Measurements from ENCODE around the gene ABLIM3. TPM values are rescaled to one million over a fixed set of nuclear protein-coding genes. Genes with fewer than 3 reads are reported as not detected.

The ABLIM3 gene
- total RNA-seq, 4 donors from 2014 or later, result 4.2 to 6.5 (median 4.7) TPM

GRCh38 chr5:149247726-149248125 lies 106.4 kb downstream of the ABLIM3 start:
- 77% methylated on average over 8 of the region's 8 CpGs; no CpG with 5 or more reads in 1 of the 2 donors for WGBS, 2 donors (ENCODE audit: low coverage in 1 of 2)
- DNase-seq, result no peak
- Histone ChIP-seq H3K36me3 (no peaks in the 10 kb centered on the region), H3K4me3 (no peak overlapping the region), H3K27ac (no peak overlapping the region), H3K27me3 (no peaks in the 10 kb centered on the region), H3K4me1 (no peaks in the 10 kb centered on the region), H3K9me3 (no peaks in the 10 kb centered on the region)
- TF ChIP-seq EP300 (IDR thresholded peaks at IDR 0.05; ENCODE audit: low read depth) (no peak), POLR2AphosphoS5 (IDR thresholded peaks at IDR 0.05) (no peak), POLR2A (IDR thresholded peaks at IDR 0.05) (no peak), CTCF (IDR thresholded peaks at IDR 0.05) (no peak)
- in situ Hi-C loops (cut with MboI; ENCODE audit: low pct_ligation_motif_present in 1 of 4, low pct_unique_long_range_greater_than_20kb in 1 of 4, low sequenced_read_pairs in 3 of 4) (loop anchor here in 2 of 4 donors (25.0 kb wide), 1 partner anchor 110 kb away; the partner anchor contains the start of gene ABLIM3 (in 2 of the 2)), intact Hi-C loops (cut with DNase I; ENCODE audit: low total_unique reads) (no loop called here)

GRCh38 chr5:149251546-149251945 lies 110.3 kb downstream of the ABLIM3 start:
- WGBS, 2 donors (ENCODE audit: low coverage in 1 of 2), result 73 to 80% methylated on average over 1 to 4 of the region's 4 CpGs
- Histone ChIP-seq H3K27ac (no peak overlapping the region), H3K4me3 (no peak overlapping the region), H3K9me3 (no peaks in the 10 kb centered on the region), H3K27me3 (no peaks in the 10 kb centered on the region), H3K4me1 (no peaks in the 10 kb centered on the region), H3K36me3 (no peaks in the 10 kb centered on the region)
- in situ Hi-C loops (cut with MboI; ENCODE audit: low pct_ligation_motif_present in 1 of 4, low pct_unique_long_range_greater_than_20kb in 1 of 4, low sequenced_read_pairs in 3 of 4), result loop anchor here in 1 of 4 donors (10.0 kb wide), 1 partner anchor 107 kb away; the partner anchor contains the start of gene ABLIM3
- intact Hi-C loops (cut with DNase I; ENCODE audit: low total_unique reads), result no loop called here
- TF ChIP-seq CTCF (IDR thresholded peaks at IDR 0.05) (no peak), POLR2AphosphoS5 (IDR thresholded peaks at IDR 0.05) (no peak), EP300 (IDR thresholded peaks at IDR 0.05; ENCODE audit: low read depth) (no peak), POLR2A (IDR thresholded peaks at IDR 0.05) (no peak)
- DNase-seq, result no peak

GRCh38 chr5:149254506-149254905 lies 113.2 kb downstream of the ABLIM3 start:
- Histone ChIP-seq H3K9me3 (no peaks in the 10 kb centered on the region), H3K4me1 (no peaks in the 10 kb centered on the region), H3K27me3 (no peaks in the 10 kb centered on the region), H3K27ac (no peak overlapping the region), H3K36me3 (no peaks in the 10 kb centered on the region), H3K4me3 (no peak overlapping the region)
- WGBS, 2 donors (ENCODE audit: low coverage in 1 of 2), result 40 to 66% methylated on average over 1 to 3 of the region's 3 CpGs
- intact Hi-C loops (cut with DNase I; ENCODE audit: low total_unique reads) (no loop called here), in situ Hi-C loops (cut with MboI; ENCODE audit: low pct_ligation_motif_present in 1 of 4, low pct_unique_long_range_greater_than_20kb in 1 of 4, low sequenced_read_pairs in 3 of 4) (loop anchor here in 1 of 4 donors (10.0 kb wide), 1 partner anchor 110 kb away; the partner anchor contains the start of gene ABLIM3)
- no peak for DNase-seq
- TF ChIP-seq POLR2A (IDR thresholded peaks at IDR 0.05) (no peak), POLR2AphosphoS5 (IDR thresholded peaks at IDR 0.05) (no peak), CTCF (IDR thresholded peaks at IDR 0.05) (no peak), EP300 (IDR thresholded peaks at IDR 0.05; ENCODE audit: low read depth) (no peak)

- Histone ChIP-seq H3K4me3 (no peak overlapping the region), H3K36me3 (no peaks in the 10 kb centered on the region), H3K4me1 (no peaks in the 10 kb centered on the region), H3K9me3 (no peaks in the 10 kb centered on the region), H3K27me3 (no peaks in the 10 kb centered on the region), H3K27ac (no peak overlapping the region)
- intact Hi-C loops (cut with DNase I; ENCODE audit: low total_unique reads) (no loop called here), in situ Hi-C loops (cut with MboI; ENCODE audit: low pct_ligation_motif_present in 1 of 4, low pct_unique_long_range_greater_than_20kb in 1 of 4, low sequenced_read_pairs in 3 of 4) (loop anchor here in 1 of 4 donors (10.0 kb wide), 1 partner anchor 112 kb away; the partner anchor contains the start of gene ABLIM3)
- TF ChIP-seq POLR2AphosphoS5 (IDR thresholded peaks at IDR 0.05) (no peak), POLR2A (IDR thresholded peaks at IDR 0.05) (no peak), CTCF (IDR thresholded peaks at IDR 0.05) (no peak), EP300 (IDR thresholded peaks at IDR 0.05; ENCODE audit: low read depth) (no peak)
- DNase-seq, result no peak
These were observed 115.2 kb downstream of the ABLIM3 start for GRCh38 chr5:149256451-149256850.

Measured in transverse colon (tissue), 4 donors.